NCI-H1105 treated with DMSO at 0.1 percent for 48 hours (cell line): Measurements from ENCODE around the gene PDGFB.

ENCODE experiments used
- DNase-seq: peaks from one replicate; lab custom pipeline; 2025; lab: John Stamatoyannopoulos, UW

Gene PDGFB

GRCh38 chr22:39253435-39254070 is 8.8 kb upstream of the PDGFB start:
- DNase-seq = peak; percentile 45

- DNase-seq = no peak
Observed at GRCh38 chr22:39252461-39253434, 8.0 kb upstream of the PDGFB start.

DNA sequence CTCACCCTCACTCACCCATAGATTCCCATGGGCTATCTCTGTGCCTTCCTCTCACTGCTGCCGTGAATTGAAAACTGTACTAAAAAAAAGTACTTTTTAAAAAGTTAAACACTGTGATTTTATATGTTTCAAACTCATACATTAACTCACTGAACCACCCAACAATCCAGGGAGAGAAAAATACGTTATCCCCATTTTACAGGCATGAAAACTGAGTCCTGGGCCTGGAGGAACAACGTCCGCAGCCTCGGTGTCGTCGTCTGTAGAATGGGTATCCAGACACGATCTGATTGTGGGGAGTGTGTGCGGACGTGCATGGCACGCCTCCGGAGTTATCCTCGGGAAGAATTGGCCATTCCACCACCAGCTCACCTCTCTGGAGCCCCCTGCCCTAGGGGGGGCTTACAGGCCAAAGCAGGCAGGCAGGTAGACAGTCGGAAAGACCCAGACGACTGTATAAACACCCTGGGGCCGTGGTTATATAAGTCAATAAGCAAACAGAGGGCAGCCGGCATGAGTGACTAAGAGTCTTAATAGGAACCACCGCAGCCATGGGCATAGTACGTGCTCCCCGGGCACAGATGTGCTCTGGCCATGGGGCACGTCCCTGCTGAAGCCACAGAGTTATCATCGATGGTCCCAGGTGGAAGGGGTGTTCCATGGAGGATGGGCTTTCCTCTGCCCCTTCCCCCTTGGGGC is 7.1 kb upstream of the PDGFB start:
- no peak for DNase-seq

DNA sequence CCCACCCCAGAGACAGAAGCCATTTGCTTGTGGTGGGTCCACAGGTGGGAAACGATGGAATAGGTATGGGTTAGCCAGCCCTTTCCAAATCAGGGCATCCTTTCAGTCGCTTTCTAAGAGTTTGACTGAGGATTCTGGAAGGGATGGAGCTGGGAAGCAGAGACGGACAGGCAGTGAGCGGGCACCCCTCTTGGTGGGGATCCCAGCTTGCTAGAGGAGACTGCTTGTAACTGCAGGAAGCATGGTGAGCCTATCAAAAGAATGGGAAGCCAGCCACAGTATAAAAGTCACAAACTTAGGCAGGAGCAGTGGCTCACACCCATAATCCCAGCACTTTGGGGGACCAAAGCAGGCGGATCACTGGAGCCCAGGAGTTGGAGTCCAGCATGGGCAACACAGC is 6.1 kb upstream of the PDGFB start:
- DNase-seq = no peak

- DNase-seq = no peak
Observed at GRCh38 chr22:39250131-39250530, 5.3 kb upstream of the PDGFB start.

DNA sequence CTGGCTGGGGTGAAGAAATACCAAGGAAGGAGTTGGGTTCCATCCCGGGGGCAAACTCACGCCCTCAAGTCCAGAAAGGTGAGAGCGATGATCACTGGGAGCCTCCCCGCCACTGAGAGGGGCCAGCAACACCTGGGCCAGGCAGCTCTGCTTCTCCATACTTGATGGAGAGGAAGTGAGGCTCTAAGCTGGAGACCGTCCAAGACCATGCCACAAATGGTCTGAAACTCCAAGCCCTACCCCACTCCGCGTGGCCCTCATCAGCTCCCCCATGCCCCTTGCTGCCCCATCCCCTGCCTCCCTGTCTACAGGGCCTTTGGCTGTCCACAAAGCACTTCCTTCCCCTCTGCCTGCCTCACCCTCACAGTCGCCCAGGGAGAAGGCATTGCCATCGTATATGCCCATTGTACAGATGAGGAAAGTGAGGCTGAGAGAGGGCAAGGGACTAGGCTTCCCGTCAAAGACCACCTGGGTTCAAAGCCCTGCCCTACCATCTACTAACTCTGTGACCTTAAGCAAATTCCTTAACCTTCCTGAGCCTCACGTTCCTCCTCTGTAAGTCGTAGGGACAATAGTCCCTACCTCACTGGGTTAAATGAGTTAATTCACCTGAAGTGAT is 4.4 kb upstream of the PDGFB start:
- DNase-seq = no peak

GRCh38 chr22:39248254-39248653 is 3.5 kb upstream of the PDGFB start:
- no peak for DNase-seq

- no peak for DNase-seq
Observed at GRCh38 chr22:39247361-39247760, 2.6 kb upstream of the PDGFB start.

DNA sequence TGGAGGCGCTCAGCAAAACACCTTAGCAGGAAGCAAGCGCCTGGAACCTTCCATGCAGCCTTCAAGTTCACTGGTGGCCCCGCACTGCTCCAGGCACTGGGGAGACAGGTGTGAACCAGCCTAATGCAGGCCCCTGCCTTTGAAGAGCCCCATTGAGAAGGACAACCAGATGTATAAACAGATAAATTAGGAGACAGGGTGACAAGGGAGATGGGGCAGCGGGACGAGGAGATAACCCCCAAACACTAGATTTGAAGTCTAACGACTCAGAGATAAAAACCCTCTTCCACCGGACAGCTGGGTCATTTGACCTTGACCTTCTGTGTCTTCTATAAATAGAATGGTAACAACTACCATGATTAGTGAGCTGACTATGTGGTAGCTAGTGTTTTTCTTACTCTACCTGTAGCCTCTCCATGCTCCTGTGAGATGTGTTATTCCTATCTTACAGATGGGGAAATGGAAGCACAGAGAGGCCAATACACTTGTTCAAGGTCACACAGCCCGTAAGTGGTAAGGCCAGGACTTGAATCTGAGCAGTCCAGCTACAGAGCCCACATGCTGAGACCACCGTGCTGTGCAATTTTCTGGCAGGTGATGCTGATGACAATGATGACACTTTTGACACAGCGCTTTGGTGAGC is 2.0 kb upstream of the PDGFB start:
- DNase-seq = no peak

GRCh38 chr22:39246217-39246616 is 1.4 kb upstream of the PDGFB start:
- DNase-seq = no peak

DNA sequence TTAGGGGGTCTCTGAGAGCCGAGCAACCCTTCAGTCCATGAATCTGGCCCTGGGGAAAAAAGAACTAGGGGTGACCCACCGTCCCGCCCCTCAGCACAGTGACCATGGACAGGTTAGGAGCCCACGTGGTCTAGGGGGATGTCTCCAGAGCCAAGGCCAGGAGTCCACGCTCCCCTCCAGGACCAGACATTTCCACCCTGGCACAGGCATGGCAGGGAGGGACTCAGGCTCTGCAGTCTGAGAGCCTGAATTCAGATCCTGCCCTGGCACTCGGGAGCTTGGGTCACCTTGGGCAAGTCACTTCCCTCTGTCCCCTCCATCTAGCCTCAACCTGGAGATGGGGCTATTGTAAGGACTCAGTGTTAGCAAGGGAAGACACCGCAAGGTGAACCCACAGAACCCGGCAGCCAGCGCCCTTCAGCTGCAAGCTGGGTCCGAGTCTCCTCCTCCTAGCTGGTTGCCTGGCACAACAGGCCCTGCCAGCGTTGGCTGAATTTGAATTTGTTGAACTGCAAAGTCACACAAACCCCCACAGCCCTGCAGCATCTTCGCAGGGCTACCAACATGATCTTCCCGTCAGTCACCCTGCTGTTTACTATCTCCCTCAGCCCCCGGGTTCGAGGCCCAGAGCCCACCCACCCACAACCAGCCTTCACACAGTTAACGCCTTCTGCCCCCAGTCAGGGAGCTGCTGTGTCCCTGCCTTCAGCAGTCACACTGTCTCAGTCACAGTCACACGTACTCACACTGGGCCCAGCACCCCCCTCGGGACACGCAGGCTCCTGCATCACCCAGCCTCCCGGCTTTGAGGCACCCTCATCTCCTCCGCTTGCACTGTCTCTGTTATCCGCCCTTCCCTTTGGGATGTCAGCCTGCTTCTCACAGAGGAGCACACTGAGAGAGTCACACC is 603 bp upstream of the PDGFB start:
- DNase-seq = no peak

DNA sequence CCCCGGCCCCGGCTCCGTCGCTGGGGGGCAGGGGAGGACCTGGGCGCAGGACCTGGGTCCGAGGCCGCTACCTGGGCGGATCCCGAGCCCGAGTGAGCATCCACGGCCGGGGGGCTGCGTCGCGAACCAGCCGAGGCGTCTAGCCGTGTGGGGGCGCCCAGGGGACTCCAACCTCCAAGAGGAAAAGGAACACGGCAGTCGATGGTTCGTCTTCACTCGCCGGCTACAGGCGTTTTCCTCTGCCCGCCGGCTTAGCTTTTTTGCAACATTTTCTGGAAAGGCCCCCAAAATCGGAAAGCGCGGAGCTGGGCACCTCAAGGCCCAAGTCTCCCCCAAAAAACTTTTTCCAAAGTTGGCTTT is 666 bp downstream of the PDGFB start:
- DNase-seq = no peak

DNA sequence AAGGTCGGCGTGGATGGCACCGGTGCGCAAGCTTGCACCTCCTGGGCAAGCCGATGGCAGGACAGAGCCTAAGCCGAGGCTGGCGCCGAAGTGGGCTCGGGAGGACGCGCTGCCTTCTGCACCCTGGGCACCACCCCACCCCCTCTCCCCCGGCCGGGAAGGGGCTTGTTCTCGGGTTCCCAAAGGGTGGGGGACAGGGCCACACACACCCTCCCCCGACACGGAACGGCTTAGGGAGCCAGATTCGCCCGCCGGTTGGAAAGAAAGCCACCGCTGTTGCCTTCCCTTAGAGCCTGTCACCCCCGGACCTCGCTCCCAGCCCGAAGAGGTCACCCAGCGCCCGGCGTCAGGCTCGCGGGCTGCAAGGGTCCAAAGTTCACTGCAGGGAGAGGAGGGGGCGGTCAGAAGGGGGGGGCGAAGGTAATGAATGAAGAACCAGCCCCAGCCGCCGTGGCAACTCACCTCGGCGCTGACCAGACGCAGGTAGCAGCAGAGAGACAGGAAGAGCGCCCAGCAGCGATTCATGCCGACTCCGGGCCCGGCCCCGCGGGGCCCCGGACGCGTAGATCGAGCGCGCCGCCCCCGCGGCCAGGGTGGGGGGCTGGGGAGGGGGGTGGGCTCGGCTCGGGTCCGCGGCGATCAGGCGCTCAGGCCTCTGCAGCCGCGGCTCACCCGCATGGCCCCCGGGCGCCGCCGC is 1.2 kb downstream of the PDGFB start:
- DNase-seq = peak; percentile 5

- DNase-seq = peak; percentile 27
Observed at GRCh38 chr22:39242595-39243438, 2.0 kb downstream of the PDGFB start.

GRCh38 chr22:39241794-39242594 is 2.8 kb downstream of the PDGFB start:
- no peak for DNase-seq

DNA sequence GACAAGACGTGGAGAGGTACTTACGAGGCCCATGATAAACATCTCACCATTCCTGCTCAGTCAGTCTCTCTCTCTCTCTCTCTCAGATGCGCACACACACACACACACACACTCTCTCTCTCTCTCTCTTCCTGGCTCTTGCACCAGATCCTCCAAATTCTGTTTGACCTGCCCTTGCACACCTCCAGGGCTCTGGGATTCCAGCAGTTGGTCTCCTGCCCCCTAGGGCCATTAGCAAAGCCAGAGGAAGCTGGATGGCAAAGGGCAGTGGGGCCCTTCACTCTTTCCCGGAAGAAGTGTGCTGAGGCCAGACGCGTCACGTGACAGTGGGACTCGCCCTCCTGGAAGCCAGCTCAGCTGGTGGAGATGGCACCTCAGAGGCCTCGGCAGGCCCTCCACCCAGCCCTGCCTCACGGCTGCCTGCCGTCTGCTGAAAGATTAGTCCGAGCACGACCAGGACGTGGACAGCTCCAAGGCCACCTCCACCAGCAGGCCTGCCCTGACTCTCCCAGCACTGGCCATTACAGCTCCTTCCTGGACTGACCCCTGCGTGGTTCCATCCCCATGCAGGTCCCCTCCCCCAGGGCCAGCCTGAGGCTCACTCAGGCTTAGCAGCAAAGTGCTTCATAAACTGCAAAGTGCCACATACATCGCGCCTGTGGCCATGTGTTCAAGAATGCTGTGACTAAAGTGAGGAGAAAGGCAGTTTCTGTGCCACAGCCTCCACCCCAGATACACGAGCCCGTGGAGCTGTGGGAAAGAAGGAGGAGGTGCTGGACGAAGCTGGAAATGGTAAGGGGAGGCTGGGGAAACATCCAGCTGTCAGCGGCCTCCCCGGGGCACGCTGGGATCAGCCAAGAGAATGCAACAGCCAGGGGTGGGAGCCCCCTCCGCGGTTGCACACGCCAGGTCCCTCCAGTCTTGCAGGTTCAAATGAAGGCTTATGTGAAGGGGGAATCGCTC is 3.7 kb downstream of the PDGFB start:
- DNase-seq = no peak
